Endothelial cell of hepatic sinusoid (primary cell): ENCODE measurements around the gene USP14.

ENCODE experiments used
- in situ Hi-C: cut with HindIII; loops from 2 replicates; pipeline ENCODE4 v1.10.0; 2017; ENCODE audit warnings: low sequenced_read_pairs

Gene USP14

GRCh38 chr18:159037-159652, 788 bp downstream of the USP14 start:
- in situ Hi-C loops, result no loop called here

GRCh38 chr18:159933-160332, 1.6 kb downstream of the USP14 start:
- in situ Hi-C loops, result no loop called here

GRCh38 chr18:160831-161570, 2.6 kb downstream of the USP14 start:
- in situ Hi-C loops, result no loop called here

- in situ Hi-C loops, result no loop called here
These were observed 14.0 kb downstream of the USP14 start for GRCh38 chr18:172361-172760.

- in situ Hi-C loops, result loop anchor here (5.0 kb wide), 1 partner anchor 33 kb away; no protein-coding TSS in a partner anchor
These were observed 21.1 kb downstream of the USP14 start for GRCh38 chr18:179499-179898.

- in situ Hi-C loops, result no loop called here
These were observed 23.4 kb downstream of the USP14 start for GRCh38 chr18:181711-182110.

GRCh38 chr18:183769-184168, 25.4 kb downstream of the USP14 start:
- in situ Hi-C loops, result no loop called here

GRCh38 chr18:189254-189653, 30.9 kb downstream of the USP14 start:
- in situ Hi-C loops, result no loop called here

GRCh38 chr18:191725-192124, 33.4 kb downstream of the USP14 start:
- in situ Hi-C loops, result no loop called here

- in situ Hi-C loops, result no loop called here
These were observed 34.4 kb downstream of the USP14 start for GRCh38 chr18:192801-193200.

- in situ Hi-C loops, result no loop called here
These were observed 37.3 kb downstream of the USP14 start for GRCh38 chr18:195651-196050.

- in situ Hi-C loops, result no loop called here
These were observed 40.9 kb downstream of the USP14 start for GRCh38 chr18:199214-199613.

GRCh38 chr18:199768-200167, 41.4 kb downstream of the USP14 start:
- in situ Hi-C loops, result no loop called here

- in situ Hi-C loops, result loop anchor here (5.0 kb wide), 1 partner anchor 33 kb away; no protein-coding TSS in a partner anchor
These were observed 51.7 kb downstream of the USP14 start for GRCh38 chr18:210075-210474.

- in situ Hi-C loops, result loop anchor here (5.0 kb wide), 1 partner anchor 33 kb away; no protein-coding TSS in a partner anchor
These were observed 52.4 kb downstream of the USP14 start for GRCh38 chr18:210733-211132.

- in situ Hi-C loops, result loop anchor here (5.0 kb wide), 1 partner anchor 34 kb away; no protein-coding TSS in a partner anchor
These were observed 53.2 kb downstream of the USP14 start for GRCh38 chr18:211582-211981.

- in situ Hi-C loops, result loop anchor here (5.0 kb wide), 1 partner anchor 35 kb away; no protein-coding TSS in a partner anchor
These were observed 54.4 kb downstream of the USP14 start for GRCh38 chr18:212780-213179.

GRCh38 chr18:213505-213904, 55.1 kb downstream of the USP14 start:
- in situ Hi-C loops, result loop anchor here (5.0 kb wide), 1 partner anchor 36 kb away; no protein-coding TSS in a partner anchor

GRCh38 chr18:213966-214365, 55.6 kb downstream of the USP14 start:
- in situ Hi-C loops, result loop anchor here (5.0 kb wide), 1 partner anchor 37 kb away; no protein-coding TSS in a partner anchor

- in situ Hi-C loops, result no loop called here
These were observed 57.2 kb downstream of the USP14 start for GRCh38 chr18:215448-216010.

GRCh38 chr18:217532-218336, 59.4 kb downstream of the USP14 start:
- in situ Hi-C loops, result no loop called here
